Ovary (tissue), 3 donors: ENCODE measurements around the gene GRAMD4.

Experiments
- EP300 ChIP-seq: sonication (generic); formaldehyde crosslinking; IDR thresholded peaks from one replicate; pipeline ENCODE4 v1.6.1; 2017; ENCODE audit warnings: antibody characterized with exemption
- POLR2A ChIP-seq: fragments of 450-650 bp; IDR thresholded peaks from one replicate; pipeline ENCODE4 v1.6.1; 2017; ENCODE audit warnings: antibody characterized with exemption, mild to moderate bottlenecking, moderate library complexity
- TF ChIP-seq, protein P1 (sequence below), 3 donors: fragments of 450-650 bp in 2 of 3; fragments of 200-600 bp in 1 of 3; IDR thresholded peaks; one replicate each; pipeline versions ENCODE4 v1.5.1 to v1.8.0; 2016 to 2022; ENCODE audit warnings: antibody characterized with exemption in 3 of 3, mild to moderate bottlenecking in 1 of 3
- donor health status: DM: no; HTN: no; CAD: no.

DNA sequence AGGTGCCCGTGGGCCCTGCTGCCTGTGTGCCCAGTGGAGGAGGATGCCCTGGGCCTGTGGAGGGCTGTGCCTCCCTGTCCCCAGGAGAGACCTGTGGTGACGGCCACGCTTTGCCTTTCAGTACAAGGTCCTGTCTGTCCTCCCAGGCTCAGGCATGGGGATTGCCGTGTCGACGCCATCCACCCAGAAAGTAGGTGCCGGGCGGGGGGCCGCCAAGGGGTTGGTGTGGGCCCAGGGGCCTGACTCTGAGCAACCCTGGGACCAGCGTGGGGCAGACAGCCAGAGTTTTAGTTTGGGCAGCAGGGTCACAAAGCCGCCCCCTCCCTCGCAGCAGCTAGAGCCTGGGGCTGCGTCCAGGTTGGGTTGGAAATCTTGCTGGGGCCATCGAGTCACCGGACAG, 56.3 kb downstream of the GRAMD4 start:
- TF ChIP-seq, protein P1, sequence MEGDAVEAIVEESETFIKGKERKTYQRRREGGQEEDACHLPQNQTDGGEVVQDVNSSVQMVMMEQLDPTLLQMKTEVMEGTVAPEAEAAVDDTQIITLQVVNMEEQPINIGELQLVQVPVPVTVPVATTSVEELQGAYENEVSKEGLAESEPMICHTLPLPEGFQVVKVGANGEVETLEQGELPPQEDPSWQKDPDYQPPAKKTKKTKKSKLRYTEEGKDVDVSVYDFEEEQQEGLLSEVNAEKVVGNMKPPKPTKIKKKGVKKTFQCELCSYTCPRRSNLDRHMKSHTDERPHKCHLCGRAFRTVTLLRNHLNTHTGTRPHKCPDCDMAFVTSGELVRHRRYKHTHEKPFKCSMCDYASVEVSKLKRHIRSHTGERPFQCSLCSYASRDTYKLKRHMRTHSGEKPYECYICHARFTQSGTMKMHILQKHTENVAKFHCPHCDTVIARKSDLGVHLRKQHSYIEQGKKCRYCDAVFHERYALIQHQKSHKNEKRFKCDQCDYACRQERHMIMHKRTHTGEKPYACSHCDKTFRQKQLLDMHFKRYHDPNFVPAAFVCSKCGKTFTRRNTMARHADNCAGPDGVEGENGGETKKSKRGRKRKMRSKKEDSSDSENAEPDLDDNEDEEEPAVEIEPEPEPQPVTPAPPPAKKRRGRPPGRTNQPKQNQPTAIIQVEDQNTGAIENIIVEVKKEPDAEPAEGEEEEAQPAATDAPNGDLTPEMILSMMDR (IDR thresholded peaks at IDR 0.05) = no peak
- no peak for TF ChIP-seq EP300
- TF ChIP-seq POLR2A = no peak
